NCI-H2171 treated with DMSO at 0.1 percent for 48 hours (cell line): Measurements from ENCODE around the gene MLLT6.

Experiments used
- DNase-seq: peaks from one replicate; lab custom pipeline; 2025; lab: John Stamatoyannopoulos, UW

Gene MLLT6

DNA sequence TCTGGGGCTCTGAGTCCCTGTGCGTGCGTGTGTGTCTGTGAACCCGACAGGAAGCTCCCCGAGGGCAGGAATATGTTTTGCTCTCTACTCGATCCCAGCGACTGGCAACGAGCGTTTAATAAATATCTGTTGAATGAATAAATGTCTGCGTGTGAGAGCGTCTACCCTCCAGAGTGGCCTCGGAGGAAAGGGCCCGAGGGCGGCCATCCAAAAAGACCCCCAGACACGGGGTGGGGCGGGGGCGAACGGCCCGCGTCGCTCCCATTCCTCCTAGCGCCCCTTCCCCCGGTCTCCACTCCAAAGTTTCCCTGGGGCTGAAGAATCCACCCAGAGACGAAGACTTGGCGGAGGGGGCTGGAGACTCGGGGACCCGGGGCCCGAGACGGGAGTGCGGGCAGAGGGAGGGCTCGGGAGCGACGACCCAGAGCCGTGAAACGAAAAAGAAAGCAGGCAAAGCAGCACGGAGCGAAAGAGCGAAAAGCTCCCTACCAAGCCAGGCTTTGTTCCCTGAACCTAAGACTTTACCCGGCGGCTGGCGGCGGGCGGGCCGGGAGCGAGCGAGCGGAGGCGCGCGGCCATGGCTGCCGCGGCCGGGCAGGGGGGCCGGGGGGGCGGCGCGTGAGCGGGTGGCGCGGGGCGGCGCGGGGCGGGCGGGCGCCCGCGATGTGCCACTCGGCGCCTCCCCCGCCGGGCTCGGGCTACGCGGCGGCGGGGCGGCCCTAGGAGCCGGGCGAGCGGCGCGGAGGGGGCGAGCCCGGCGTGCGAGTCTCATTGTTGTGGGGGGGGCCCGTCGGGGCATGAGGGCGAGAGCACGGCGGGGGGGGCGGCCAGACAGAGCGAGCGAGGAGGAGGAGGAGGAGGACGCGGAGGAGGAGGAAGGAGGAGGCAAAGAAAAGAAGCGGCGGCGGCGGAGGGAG is at the start of gene MLLT6:
Gene MLLT6 (plus strand): TSS at position 668 of the 917 bp plus-strand sequence. CDS start 360 bp downstream, outside the sequence.
- peak; percentile 71 for DNase-seq

GRCh38 chr17:38656959-38657823 is 47.9 kb upstream of the MLLT6 start:
- DNase-seq = no peak

- DNase-seq = no peak
These were observed 47.0 kb upstream of the MLLT6 start for GRCh38 chr17:38657824-38658740.

DNA sequence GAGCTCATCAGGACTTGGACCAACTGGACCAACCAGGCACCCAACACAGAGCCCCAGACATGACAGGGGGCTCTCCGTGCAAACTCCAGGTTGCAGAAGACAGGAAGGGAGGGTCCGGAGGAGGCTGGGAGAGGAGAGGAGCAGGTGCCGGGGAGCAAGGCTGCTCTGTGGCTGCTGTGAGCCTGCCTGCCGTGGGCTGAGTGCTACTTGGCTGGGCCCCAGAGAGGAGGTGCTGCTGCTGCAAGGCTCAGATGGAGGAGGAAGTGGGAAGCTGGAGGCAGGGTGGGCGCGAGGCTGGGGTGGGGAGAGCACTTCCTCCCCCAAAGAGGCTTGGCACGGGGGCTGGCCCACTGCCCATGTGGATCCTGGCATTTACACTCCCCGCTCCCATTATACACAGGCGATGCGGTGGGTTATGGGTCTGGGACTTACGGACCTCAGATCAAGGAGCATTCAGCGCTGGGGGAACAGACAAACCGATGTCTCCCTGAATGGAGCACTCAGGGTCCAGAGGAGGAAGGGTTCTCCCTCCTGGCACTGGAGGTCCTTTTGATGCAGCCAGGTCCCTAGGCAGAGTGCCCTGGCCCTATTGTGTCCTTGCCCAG is 46.2 kb upstream of the MLLT6 start:
- no peak for DNase-seq

DNA sequence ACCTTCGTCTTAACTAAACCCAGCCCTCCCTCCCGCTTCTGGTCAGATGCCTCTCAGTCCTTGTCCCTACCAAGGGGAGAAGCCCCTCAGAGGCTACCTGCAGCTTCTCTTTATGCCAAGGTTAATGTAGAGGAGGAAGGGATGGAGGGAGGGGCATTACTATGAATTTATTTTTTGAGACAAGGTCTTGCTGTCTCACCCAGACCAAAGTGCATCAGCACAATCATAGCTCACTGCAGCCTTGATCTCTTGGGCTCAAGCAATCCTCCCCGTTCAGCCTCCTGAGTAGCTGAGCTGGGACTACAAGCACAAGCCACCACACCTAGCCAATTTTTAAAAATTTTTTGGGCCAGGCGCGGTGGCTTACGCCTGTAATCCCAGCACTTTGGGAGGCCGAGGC is 45.7 kb upstream of the MLLT6 start:
- DNase-seq = no peak

- peak; percentile 12 for DNase-seq
These were observed 44.7 kb upstream of the MLLT6 start for GRCh38 chr17:38660097-38661025.

DNA sequence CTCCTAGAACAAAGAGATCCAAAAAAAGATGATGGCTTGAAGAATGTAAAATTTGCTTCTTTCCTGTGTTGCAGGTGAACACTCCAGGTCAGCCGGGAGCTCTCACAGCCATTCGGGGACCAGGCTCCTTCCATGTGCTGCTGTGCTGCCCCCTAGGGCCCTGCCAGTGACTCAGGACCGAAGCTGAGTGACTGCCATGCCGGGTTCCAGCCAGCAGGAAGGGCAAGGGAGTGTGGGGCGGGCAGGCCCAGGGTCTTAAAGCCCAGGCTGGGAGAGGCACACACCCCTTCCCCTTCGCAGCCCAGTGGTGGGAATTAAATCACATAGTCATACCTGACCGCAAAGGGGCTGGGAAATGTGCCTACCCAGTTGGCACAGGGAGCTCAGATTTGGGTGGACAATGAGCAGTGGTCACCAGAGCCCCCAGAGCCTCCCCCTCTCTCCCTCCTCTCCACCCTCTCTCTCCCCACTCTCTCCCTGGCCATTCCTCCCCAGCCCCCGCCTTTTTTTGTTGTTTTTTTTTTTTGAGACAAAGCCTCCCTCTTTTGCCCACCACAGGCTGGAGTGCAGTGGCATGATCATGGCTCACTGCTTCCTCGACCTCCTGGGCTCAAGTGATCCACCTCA is 41.8 kb upstream of the MLLT6 start:
- peak; percentile 82 for DNase-seq

DNA sequence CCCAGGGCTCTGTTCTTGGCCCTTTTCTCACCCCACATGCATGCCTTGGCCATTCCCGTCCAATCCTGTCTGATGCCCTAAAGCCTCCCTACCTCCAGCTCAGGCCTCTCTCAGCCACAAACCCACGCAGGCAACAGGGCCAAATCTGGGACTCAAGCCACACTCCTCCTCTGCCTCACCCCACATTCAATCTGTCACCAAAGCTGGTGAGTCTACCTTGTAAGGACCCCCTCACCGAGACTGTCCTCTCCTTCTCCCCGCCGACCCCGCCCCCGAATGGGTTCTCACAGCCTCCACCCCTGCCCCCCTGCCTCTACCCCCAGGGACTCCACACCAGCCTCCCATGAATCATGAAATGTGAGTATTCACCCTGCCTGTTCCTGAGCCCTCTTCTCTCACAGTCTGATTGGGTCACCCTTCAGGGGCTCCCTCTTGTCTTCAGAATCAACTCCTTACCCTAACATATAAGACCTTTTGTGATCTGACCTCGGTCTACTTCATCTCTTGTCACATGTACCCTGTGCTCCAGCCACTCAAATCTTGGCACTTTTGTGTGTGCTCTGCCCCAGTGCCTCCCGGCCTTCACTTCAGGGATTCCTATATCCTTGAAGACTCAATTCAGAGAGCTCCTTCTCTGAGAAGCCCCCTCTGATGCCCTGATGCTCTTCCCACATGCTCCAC is 41.0 kb upstream of the MLLT6 start:
- DNase-seq = no peak

GRCh38 chr17:38667099-38667786 is 37.8 kb upstream of the MLLT6 start:
- peak; percentile 80 for DNase-seq

GRCh38 chr17:38667787-38668122 is 37.3 kb upstream of the MLLT6 start:
- no peak for DNase-seq

GRCh38 chr17:38669520-38669919 is 35.6 kb upstream of the MLLT6 start:
- no peak for DNase-seq

GRCh38 chr17:38671939-38672720 is 32.9 kb upstream of the MLLT6 start:
- no peak for DNase-seq

GRCh38 chr17:38672788-38673706 is 32.0 kb upstream of the MLLT6 start:
- DNase-seq = no peak

DNA sequence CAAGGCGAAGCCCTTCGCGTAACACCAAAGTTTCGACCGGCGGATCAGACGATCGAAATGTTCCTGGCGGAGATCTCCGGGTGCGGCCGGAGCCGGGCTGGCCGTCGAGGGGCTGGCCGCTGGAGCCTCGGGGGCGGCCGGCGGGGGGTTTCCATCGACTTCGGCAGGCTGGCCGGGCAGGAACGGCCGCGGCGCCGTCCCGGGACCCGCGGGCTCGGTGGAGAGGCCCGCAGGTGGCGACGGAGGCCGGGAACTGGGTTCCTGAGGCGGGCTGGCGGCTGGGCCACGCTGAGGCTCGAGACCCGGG is 31.4 kb upstream of the MLLT6 start:
- no peak for DNase-seq

DNA sequence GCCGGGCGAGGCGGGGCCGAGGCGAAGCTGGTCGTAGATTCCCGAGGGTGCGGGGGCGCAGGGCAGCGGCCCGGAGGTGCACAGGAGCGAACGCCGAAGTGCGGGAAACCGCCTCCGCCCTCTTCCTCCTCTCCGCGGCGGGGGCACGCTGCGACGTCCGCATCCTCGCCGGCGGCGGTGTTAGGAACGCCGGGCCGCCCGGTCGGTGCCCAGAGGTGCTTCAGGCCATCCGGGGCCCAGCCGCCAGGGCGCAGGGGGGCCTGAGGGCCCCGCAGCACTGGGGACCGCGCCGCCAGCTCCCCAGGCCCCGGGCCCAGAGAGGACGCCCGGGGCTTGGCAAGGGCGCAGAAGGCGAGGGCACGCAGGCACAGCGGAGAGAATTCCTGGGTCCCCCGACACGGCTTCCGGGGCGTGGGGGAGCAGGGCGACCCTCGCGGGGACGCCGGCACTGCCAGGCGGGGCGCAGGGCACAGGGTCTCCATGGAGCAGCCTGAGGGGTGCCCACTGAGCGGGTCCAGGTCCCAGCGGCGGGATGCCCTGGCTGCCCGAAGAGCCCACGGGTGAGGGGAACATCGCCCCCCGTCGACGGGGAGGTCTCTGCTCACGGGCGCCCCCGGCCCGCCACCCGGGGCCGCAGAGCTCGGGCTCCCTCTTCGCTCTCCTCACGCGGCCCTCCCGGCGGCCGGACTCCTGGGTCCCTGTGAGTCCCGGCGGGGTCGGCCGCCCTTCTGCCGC is 30.9 kb upstream of the MLLT6 start:
- no peak for DNase-seq
